K562 (cell line): ENCODE measurements around the gene PPP1R13L. TPM values are rescaled to one million over a fixed set of nuclear protein-coding genes. Genes with fewer than 3 reads are reported as not detected.
A peak's percentile ranks its signal among the peaks of the same experiment; 100 is the strongest.

Experiments used
- COPS2 ChIP-seq: fragments of 450-650 bp; conservative IDR thresholded peaks from 2 replicates; pipeline ENCODE4 v1.6.1; 2016; ENCODE audit warnings: mild to moderate bottlenecking, moderate library complexity
- HDAC8 ChIP-seq: fragments of 450-650 bp; IDR thresholded peaks from 2 replicates; pipeline ENCODE4 v1.6.1; 2016; ENCODE audit warnings: mild to moderate bottlenecking, missing genetic modification characterization, moderate library complexity, missing compliant biosample characterization
- KDM1A ChIP-seq, 2 experiments: fragments of 450-650 bp; IDR thresholded peaks; 2 replicates each; pipeline ENCODE4 v1.6.1; 2016; ENCODE audit warnings: mild to moderate bottlenecking in 2 of 2
- MAFK ChIP-seq: IDR thresholded peaks from 2 replicates; pipeline ENCODE4 v1.6.1; 2011; ENCODE audit warnings: low read length, improper control_type of control experiment
- MAZ ChIP-seq, 2 experiments: fragments of 450-650 bp in 1 of 2; sonication (generic) in 1 of 2; formaldehyde crosslinking; IDR thresholded peaks in 1 of 2; conservative IDR thresholded peaks in 1 of 2; 2 replicates each; pipeline versions ENCODE4 v1.4.0 to v1.5.0; 2020; ENCODE audit warnings: mild to moderate bottlenecking in 1 of 2, missing genetic modification reagents in 1 of 2
- PHB2 ChIP-seq: fragments of 450-650 bp; IDR thresholded peaks from 2 replicates; pipeline ENCODE4 v1.6.1; 2017; ENCODE audit warnings: low read depth
- POLR2A ChIP-seq: fragments of 450-650 bp; conservative IDR thresholded peaks from 2 replicates; pipeline ENCODE4 v1.6.1; 2016
- SMAD4 ChIP-seq: fragments of 250-450 bp; sonication (Bioruptor Pico); conservative IDR thresholded peaks from 2 replicates; pipeline ENCODE4 v1.8.0; 2021; ENCODE audit warnings: inconsistent platforms, mild to moderate bottlenecking, moderate library complexity
- SUPT5H ChIP-seq: fragments of 450-650 bp; IDR thresholded peaks from 2 replicates; pipeline ENCODE4 v1.6.1; 2016
- TAF9B ChIP-seq: fragments of 450-650 bp; IDR thresholded peaks from 2 replicates; pipeline ENCODE4 v1.6.1; 2018; ENCODE audit warnings: mild to moderate bottlenecking; ENCODE audit not compliant: partially characterized antibody
- TCF7 ChIP-seq: sonication (generic); IDR thresholded peaks from 2 replicates; pipeline ENCODE4 v1.6.1; 2016; ENCODE audit warnings: antibody characterized with exemption, borderline replicate concordance
- TEAD4 ChIP-seq, 2 experiments: sonication (generic) in 1 of 2; formaldehyde crosslinking in 1 of 2; IDR thresholded peaks; 2 replicates each; pipeline versions ENCODE4 v1.6.1 to v1.8.0; 2012 to 2022; ENCODE audit warnings: borderline replicate concordance in 1 of 2, inconsistent platforms in 1 of 2, low read length in 1 of 2, mild to moderate bottlenecking in 1 of 2, missing genetic modification reagents in 1 of 2
- ZNF224 ChIP-seq: sonication (generic); formaldehyde crosslinking; IDR thresholded peaks from 2 replicates; pipeline ENCODE4 v1.8.0; 2022; ENCODE audit warnings: mild to moderate bottlenecking, missing genetic modification reagents
- ZNF354B ChIP-seq: fragments of 250-450 bp; sonication (Bioruptor Pico); IDR thresholded peaks from 2 replicates; pipeline ENCODE4 v1.4.0; 2020
- ZNF644 ChIP-seq: fragments of 200-800 bp; sonication (Bioruptor generic); IDR thresholded peaks from 2 replicates; pipeline ENCODE4 v1.6.1; 2016; ENCODE audit warnings: low read depth, missing genetic modification characterization, missing compliant biosample characterization
- ZNF696 ChIP-seq: fragments of 250-450 bp; sonication (Bioruptor Pico); conservative IDR thresholded peaks from 2 replicates; pipeline ENCODE4 v1.4.0; 2020; ENCODE audit warnings: mild to moderate bottlenecking, moderate library complexity
- ZNF830 ChIP-seq: fragments of 250-450 bp; sonication (Bioruptor Pico); IDR thresholded peaks from 2 replicates; pipeline ENCODE4 v1.5.0; 2021; ENCODE audit warnings: mild to moderate bottlenecking
- polyA plus RNA-seq, 8 experiments: library from polyadenylated mRNA; depleted of rRNA in 4 of 8; stranded (reverse) in 5 of 8; unstranded in 3 of 8; fragments of >200 nt; fragmentation: Nextera tagmentation in 2 of 8; fragmentation: Illumina TruSeq in 1 of 8; extraction: Ambion mirVana in 2 of 8; extraction: Trizol in 1 of 8; gene quantifications; 2 replicates each; pipeline versions ENCODE4 v1.2.1 to v1.2.3, GENCODE V29; 2011 to 2014; ENCODE audit warnings: inconsistent platforms in 1 of 8, missing spikeins in 1 of 8
- total RNA-seq, 7 experiments: library from RNA; depleted of rRNA in 6 of 7; stranded (reverse); fragments of >200 nt in 6 of 7; fragmentation: Illumina TruSeq in 2 of 7; extraction: Trizol in 2 of 7; gene quantifications; 2 replicates each; pipeline versions ENCODE4 v1.2.1 to v1.2.3, GENCODE V29; 2011 to 2021; ENCODE audit warnings: low replicate concordance in 1 of 7
- TF ChIP-seq, protein P1 (sequence below): sonication (generic); formaldehyde crosslinking; IDR thresholded peaks from 2 replicates; pipeline ENCODE4 v1.8.0; 2023; ENCODE audit warnings: missing genetic modification reagents, mild to moderate bottlenecking, borderline replicate concordance
- TF ChIP-seq, protein P2 (sequence below): fragments of 250-450 bp; sonication (Bioruptor Pico); IDR thresholded peaks from 2 replicates; pipeline ENCODE4 v1.4.0; 2020

PPP1R13L gene
- total and polyA plus RNA-seq, 9 of the 15 experiments (the other 6 are each of a cell fraction or from before 2014, with no cell fraction given): 0.32 to 6.7 (median 2.0) TPM

DNA sequence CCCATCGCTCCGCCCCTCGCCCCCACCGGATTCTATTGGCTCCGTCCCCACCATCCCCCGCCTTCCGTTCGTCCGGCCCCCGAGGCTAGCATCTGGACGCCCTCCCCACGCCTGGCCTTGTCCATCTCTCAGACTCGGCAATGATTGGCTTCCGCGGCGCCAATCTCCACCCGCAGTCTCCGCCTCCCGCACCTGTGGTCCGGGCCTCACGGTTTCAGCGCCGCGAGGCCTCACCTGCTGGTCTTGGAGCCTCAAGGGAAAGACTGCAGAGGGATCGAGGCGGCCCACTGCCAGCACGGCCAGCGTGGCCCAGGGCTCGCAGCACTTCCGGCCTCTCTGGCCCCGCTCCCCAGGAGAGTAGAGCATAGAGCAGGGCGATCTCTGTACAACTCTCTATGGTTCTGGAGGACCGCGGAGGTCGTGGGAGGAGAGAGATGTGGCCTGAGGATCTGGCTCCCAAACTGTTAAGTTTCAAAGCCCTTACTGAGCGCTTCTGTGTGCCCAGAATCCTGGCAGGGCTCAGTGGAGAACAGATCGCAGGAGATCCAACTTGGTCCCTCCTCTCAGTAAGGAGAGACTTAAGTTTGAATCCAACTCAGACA, 18.8 kb upstream of the PPP1R13L start, which contains the start of gene ERCC1 (continued):
- TF ChIP-seq, protein P1, sequence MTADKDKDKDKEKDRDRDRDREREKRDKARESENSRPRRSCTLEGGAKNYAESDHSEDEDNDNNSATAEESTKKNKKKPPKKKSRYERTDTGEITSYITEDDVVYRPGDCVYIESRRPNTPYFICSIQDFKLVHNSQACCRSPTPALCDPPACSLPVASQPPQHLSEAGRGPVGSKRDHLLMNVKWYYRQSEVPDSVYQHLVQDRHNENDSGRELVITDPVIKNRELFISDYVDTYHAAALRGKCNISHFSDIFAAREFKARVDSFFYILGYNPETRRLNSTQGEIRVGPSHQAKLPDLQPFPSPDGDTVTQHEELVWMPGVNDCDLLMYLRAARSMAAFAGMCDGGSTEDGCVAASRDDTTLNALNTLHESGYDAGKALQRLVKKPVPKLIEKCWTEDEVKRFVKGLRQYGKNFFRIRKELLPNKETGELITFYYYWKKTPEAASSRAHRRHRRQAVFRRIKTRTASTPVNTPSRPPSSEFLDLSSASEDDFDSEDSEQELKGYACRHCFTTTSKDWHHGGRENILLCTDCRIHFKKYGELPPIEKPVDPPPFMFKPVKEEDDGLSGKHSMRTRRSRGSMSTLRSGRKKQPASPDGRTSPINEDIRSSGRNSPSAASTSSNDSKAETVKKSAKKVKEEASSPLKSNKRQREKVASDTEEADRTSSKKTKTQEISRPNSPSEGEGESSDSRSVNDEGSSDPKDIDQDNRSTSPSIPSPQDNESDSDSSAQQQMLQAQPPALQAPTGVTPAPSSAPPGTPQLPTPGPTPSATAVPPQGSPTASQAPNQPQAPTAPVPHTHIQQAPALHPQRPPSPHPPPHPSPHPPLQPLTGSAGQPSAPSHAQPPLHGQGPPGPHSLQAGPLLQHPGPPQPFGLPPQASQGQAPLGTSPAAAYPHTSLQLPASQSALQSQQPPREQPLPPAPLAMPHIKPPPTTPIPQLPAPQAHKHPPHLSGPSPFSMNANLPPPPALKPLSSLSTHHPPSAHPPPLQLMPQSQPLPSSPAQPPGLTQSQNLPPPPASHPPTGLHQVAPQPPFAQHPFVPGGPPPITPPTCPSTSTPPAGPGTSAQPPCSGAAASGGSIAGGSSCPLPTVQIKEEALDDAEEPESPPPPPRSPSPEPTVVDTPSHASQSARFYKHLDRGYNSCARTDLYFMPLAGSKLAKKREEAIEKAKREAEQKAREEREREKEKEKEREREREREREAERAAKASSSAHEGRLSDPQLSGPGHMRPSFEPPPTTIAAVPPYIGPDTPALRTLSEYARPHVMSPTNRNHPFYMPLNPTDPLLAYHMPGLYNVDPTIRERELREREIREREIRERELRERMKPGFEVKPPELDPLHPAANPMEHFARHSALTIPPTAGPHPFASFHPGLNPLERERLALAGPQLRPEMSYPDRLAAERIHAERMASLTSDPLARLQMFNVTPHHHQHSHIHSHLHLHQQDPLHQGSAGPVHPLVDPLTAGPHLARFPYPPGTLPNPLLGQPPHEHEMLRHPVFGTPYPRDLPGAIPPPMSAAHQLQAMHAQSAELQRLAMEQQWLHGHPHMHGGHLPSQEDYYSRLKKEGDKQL (CRISPR knock-in tag): no peak
- no peak for TF ChIP-seq ZNF644 (tag)
- TF ChIP-seq HDAC8 (tag): 0 out of 2 replicates have a peak, but pooled peaks have one; percentile 69
- TF ChIP-seq TEAD4 (IDR thresholded peaks at IDR 0.05; ENCODE audit: low read length): peak; percentile 23; the same call in 1 of the 2 replicates
- TF ChIP-seq TEAD4 (CRISPR knock-in tag; IDR thresholded peaks at IDR 0.05; ENCODE audit: borderline replicate concordance): no peak
- no peak; a peak in 1 of 4 replicates for TF ChIP-seq KDM1A (IDR thresholded peaks at IDR 0.05)
- TF ChIP-seq SMAD4 (CRISPR knock-in tag): peak; percentile 55; the same call in 1 of the 2 replicates
- peak; percentile 43; the same call in 1 of the 2 replicates for TF ChIP-seq TCF7
- TF ChIP-seq ZNF696 (CRISPR knock-in tag): no peak
- no peak for TF ChIP-seq MAFK
- no peak for TF ChIP-seq COPS2
- no peak for TF ChIP-seq ZNF224 (CRISPR knock-in tag)
- no peak for TF ChIP-seq PHB2
- TF ChIP-seq, protein P2, sequence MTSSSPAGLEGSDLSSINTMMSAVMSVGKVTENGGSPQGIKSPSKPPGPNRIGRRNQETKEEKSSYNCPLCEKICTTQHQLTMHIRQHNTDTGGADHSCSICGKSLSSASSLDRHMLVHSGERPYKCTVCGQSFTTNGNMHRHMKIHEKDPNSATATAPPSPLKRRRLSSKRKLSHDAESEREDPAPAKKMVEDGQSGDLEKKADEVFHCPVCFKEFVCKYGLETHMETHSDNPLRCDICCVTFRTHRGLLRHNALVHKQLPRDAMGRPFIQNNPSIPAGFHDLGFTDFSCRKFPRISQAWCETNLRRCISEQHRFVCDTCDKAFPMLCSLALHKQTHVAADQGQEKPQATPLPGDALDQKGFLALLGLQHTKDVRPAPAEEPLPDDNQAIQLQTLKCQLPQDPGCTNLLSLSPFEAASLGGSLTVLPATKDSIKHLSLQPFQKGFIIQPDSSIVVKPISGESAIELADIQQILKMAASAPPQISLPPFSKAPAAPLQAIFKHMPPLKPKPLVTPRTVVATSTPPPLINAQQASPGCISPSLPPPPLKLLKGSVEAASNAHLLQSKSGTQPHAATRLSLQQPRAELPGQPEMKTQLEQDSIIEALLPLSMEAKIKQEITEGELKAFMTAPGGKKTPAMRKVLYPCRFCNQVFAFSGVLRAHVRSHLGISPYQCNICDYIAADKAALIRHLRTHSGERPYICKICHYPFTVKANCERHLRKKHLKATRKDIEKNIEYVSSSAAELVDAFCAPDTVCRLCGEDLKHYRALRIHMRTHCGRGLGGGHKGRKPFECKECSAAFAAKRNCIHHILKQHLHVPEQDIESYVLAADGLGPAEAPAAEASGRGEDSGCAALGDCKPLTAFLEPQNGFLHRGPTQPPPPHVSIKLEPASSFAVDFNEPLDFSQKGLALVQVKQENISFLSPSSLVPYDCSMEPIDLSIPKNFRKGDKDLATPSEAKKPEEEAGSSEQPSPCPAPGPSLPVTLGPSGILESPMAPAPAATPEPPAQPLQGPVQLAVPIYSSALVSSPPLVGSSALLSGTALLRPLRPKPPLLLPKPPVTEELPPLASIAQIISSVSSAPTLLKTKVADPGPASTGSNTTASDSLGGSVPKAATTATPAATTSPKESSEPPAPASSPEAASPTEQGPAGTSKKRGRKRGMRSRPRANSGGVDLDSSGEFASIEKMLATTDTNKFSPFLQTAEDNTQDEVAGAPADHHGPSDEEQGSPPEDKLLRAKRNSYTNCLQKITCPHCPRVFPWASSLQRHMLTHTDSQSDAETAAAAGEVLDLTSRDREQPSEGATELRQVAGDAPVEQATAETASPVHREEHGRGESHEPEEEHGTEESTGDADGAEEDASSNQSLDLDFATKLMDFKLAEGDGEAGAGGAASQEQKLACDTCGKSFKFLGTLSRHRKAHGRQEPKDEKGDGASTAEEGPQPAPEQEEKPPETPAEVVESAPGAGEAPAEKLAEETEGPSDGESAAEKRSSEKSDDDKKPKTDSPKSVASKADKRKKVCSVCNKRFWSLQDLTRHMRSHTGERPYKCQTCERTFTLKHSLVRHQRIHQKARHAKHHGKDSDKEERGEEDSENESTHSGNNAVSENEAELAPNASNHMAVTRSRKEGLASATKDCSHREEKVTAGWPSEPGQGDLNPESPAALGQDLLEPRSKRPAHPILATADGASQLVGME (CRISPR knock-in tag): no peak; the same call in 1 of the 2 replicates
- peak; percentile 96 for TF ChIP-seq POLR2A
- no peak for TF ChIP-seq ZNF354B (CRISPR knock-in tag)
- TF ChIP-seq SUPT5H: peak; percentile 90
- peak; percentile 66 to 94 for TF ChIP-seq MAZ (CRISPR knock-in tag; conservative IDR thresholded peaks at IDR 0.05 in 1 of 2, IDR thresholded peaks at IDR 0.05 in 1 of 2)
- TF ChIP-seq ZNF830 (CRISPR knock-in tag): no peak
- peak; percentile 74 for TF ChIP-seq TAF9B
